ENCODE measurements around the gene CBLN3.
"Not testable (repeated sequence)": the region's sequence is repeated elsewhere in the genome, so short reads cannot be mapped to it uniquely, and the experiment has no call there.

CBLN3 gene

DNA sequence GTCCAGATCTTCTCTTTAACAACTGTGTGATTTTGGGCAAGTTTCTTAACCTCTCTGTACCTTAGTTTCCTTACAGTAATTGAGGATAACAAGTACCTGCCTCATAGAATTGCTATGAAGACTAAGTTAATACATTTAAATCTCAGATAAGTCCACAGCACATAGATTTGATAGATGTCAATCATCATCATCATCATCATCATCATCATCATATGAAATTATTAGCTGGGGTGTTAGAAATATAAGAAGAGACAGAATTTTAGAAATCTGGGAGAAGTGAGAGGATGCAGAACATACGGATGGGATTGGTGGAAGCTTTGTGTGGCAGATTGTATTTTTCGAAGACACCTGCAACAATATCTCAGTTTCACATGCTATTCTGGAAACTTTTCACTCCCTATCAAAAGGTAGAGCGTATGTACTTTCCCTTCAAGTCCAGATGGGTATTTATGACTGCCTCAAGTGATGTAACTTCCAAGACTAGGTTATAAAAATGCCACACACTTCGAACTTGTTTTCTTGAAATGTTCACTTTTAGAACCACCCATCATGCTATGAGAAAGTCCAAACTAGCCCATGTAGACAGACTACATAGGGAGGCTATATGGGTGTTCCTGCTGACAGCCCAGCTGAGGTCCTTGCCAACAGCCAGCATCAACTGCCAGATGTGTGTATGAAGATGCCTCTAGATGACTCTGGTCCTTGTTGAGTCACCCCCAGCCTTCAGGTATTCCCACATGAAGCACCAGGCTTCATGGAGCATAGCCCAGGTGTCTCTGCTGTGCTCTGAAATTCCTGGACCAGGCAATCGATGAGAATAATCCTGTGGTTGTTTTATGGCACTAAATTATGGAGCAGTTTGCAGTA, 33.8 kb upstream of the CBLN3 start:
- TF ChIP-seq, protein P1, sequence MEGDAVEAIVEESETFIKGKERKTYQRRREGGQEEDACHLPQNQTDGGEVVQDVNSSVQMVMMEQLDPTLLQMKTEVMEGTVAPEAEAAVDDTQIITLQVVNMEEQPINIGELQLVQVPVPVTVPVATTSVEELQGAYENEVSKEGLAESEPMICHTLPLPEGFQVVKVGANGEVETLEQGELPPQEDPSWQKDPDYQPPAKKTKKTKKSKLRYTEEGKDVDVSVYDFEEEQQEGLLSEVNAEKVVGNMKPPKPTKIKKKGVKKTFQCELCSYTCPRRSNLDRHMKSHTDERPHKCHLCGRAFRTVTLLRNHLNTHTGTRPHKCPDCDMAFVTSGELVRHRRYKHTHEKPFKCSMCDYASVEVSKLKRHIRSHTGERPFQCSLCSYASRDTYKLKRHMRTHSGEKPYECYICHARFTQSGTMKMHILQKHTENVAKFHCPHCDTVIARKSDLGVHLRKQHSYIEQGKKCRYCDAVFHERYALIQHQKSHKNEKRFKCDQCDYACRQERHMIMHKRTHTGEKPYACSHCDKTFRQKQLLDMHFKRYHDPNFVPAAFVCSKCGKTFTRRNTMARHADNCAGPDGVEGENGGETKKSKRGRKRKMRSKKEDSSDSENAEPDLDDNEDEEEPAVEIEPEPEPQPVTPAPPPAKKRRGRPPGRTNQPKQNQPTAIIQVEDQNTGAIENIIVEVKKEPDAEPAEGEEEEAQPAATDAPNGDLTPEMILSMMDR (IDR thresholded peaks at IDR 0.05; ENCODE audit: insufficient read depth, missing control alignments) = no peak
- no peak for FAIRE-seq
- DNase-seq (ENCODE audit: insufficient read length, low spot score) = no peak

DNA sequence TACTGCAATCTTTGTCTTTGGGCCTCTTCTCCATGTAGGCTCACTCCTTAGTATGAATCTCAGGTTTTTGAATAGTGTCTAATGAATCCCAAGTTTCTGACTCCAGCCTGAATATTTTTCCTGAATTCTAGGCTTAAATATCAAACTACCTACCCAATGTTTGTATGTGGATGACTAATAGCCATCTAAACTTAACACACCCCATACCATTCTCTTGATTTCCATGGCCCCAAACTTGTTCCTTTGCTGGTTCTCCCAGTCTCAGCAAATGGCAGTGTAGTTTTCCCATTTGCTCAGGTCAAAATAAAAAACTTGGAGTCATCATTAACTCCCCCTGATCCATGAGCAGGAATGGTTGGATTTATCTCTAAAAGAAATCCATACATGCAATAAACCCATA, 31.9 kb upstream of the CBLN3 start:
- no peak for FAIRE-seq
- DNase-seq (ENCODE audit: insufficient read length, low spot score) = no peak
- TF ChIP-seq, protein P1 (IDR thresholded peaks at IDR 0.05; ENCODE audit: insufficient read depth, missing control alignments) = no peak

DNA sequence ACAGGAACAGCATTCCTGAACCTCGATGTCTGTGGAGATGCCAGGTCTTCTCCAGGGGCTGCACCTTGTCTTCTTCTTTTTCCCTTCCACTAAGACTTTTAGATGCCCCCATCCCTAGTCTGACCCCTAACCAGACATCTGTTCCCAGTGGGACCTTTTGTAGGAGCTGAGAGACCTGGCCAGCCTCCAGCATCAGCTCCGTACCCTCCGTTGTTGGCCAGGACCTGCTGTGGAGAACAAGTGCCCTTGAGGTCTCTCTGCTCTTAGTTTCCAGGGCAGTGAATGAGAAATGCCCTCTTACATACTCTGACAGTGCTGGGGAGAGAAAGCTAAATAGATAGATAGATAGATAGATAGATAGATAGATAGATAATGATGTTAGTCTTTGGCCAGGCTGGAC, 29.9 kb upstream of the CBLN3 start:
- TF ChIP-seq, protein P1 (IDR thresholded peaks at IDR 0.05; ENCODE audit: insufficient read depth, missing control alignments) = no peak
- no peak for FAIRE-seq
- DNase-seq (ENCODE audit: insufficient read length, low spot score) = no peak

DNA sequence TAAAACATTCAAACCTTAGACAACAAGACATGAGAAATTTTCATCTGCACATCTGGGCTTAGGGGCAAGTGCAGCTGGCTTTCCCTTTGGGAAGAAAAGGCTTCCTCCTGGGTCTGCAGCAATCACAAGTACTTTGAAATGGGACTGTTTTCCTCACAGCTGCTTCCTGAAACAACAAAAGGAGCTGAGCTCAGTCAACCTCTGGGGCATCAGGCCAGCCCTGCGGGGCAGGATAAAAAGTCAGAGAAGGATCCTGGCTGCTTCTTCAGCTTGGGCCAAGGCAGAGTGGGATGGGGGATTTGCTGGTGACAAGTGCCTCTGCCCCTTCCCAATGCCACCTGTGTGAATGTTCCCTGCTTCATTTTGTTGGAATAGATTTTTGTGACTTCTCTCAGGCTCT, 29.3 kb upstream of the CBLN3 start:
- no peak for FAIRE-seq
- no peak for DNase-seq (ENCODE audit: insufficient read length, low spot score)

DNA sequence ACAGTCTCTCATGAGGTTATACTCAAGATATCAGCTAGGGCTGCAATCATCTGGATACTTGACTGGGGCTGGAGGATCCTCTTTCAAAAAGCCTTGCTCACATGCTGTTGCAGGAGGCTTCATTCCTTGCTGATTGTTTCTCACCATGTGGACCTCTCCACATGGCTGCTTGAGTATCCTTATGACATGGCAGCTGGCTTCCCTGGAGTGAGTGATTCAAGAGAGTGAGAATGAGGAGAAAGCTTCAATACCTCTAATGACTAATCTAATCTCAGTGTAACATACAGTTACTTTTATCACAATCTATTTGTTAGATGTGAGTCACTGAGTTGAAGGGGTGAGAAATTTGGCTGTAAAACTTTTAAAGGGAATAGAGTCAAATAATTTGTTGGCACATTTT, 27.5 kb upstream of the CBLN3 start:
- DNase-seq (ENCODE audit: insufficient read length, low spot score) = no peak
- no peak for FAIRE-seq
- TF ChIP-seq, protein P1 (IDR thresholded peaks at IDR 0.05; ENCODE audit: insufficient read depth, missing control alignments) = no peak

More for the DNA sequence above, 29.3 kb upstream of the CBLN3 start:
- TF ChIP-seq, protein P1 (IDR thresholded peaks at IDR 0.05; ENCODE audit: insufficient read depth, missing control alignments) = no peak

DNA sequence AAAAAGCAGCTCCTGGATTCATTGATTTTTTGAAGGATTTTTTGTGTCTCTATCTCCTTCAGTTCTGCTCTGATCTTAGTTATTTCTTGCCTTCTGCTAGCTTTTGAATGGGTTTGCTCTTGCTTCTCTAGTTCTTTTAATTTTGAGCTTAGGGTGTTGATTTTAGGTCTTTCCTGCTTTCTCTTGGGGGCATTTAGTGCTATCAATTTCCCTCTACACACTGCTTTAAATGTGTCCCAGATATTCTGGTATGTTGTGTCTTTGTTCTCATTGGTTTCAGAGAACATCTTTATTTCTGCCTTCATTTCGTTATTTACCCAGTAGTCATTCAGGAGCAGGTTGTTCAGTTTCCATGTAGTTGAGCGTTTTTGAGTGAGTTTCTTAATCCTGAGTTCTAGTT, 21.4 kb upstream of the CBLN3 start:
- FAIRE-seq; DNase-seq (ENCODE audit: insufficient read length, low spot score): not testable (repeated sequence)

DNA sequence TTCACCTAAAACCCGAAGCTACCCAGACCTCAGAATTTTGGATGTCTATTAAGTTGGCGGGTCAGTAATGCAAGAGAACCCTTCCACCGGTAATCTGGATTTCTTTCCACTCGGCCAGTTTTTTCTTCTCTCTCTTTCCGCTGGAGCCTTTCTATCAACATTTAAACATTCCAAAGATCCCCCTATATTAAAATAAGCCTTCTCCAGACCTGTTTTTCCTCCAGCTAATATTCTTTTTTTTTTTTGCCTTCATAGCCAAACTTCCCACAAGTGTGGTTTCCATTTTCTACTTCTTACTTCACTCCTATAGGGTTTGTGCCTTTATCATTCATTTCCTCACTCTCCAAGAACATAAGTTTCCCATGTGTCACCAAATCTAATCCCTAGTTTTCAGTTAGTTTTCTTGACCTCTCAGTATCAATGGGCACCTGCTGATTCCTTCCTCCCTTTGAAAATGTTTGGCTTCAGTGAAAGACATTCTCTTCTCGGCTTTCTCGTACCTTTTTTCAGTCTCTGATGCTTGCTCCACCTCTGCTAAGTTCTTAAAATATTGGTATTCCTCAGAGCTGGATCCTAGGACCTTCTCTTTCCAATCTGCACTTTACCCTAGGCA, 13.7 kb upstream of the CBLN3 start:
- FAIRE-seq (no peak), DNase-seq (ENCODE audit: insufficient read length, low spot score) (no peak)
- TF ChIP-seq, protein P1 (IDR thresholded peaks at IDR 0.05; ENCODE audit: insufficient read depth, missing control alignments) = no peak

Data from D721Med (cell line).